ENCODE data around the gene ALOX5AP.
"Not testable (repeated sequence)": the region's sequence is repeated elsewhere in the genome, so short reads cannot be mapped to it uniquely, and the experiment has no call there.

ALOX5AP gene

GRCh38 chr13:30739237-30739528 lies 3.8 kb downstream of the ALOX5AP start:
- no peak for DNase-seq

- DNase-seq, result no peak
These were observed 4.7 kb downstream of the ALOX5AP start for GRCh38 chr13:30739761-30740642.

GRCh38 chr13:30742901-30743300 lies 7.6 kb downstream of the ALOX5AP start:
- no peak for DNase-seq

- no peak for DNase-seq
These were observed 8.1 kb downstream of the ALOX5AP start for GRCh38 chr13:30743319-30744055.

GRCh38 chr13:30744056-30744680 lies 8.8 kb downstream of the ALOX5AP start:
- peak; percentile 73 for DNase-seq

- DNase-seq, result no peak
These were observed 9.3 kb downstream of the ALOX5AP start for GRCh38 chr13:30744681-30745077.

GRCh38 chr13:30745906-30746686 lies 10.8 kb downstream of the ALOX5AP start:
- no peak for DNase-seq

GRCh38 chr13:30746791-30747190 lies 11.4 kb downstream of the ALOX5AP start:
- no peak for DNase-seq

GRCh38 chr13:30747845-30748244 lies 12.5 kb downstream of the ALOX5AP start:
- not testable (repeated sequence) for DNase-seq

GRCh38 chr13:30748717-30749116 lies 13.4 kb downstream of the ALOX5AP start:
- DNase-seq, result no peak

GRCh38 chr13:30750036-30750435 lies 14.7 kb downstream of the ALOX5AP start:
- no peak for DNase-seq

GRCh38 chr13:30751183-30751933 lies 16.0 kb downstream of the ALOX5AP start:
- no peak for DNase-seq

GRCh38 chr13:30752201-30752797 lies 17.0 kb downstream of the ALOX5AP start:
- no peak for DNase-seq

- DNase-seq, result no peak
These were observed 17.8 kb downstream of the ALOX5AP start for GRCh38 chr13:30753030-30753616.

GRCh38 chr13:30755678-30756077 lies 20.3 kb downstream of the ALOX5AP start:
- DNase-seq, result no peak

GRCh38 chr13:30757026-30757742 lies 21.8 kb downstream of the ALOX5AP start:
- DNase-seq, result no peak

GRCh38 chr13:30759748-30760147 lies 24.4 kb downstream of the ALOX5AP start:
- DNase-seq, result no peak

- DNase-seq, result no peak
These were observed 27.3 kb downstream of the ALOX5AP start for GRCh38 chr13:30762643-30763042.

- DNase-seq, result no peak
These were observed 28.6 kb downstream of the ALOX5AP start for GRCh38 chr13:30763786-30764413.

- DNase-seq, result no peak
These were observed 30.9 kb downstream of the ALOX5AP start for GRCh38 chr13:30766231-30766630.
